ENCODE data around the gene MKX.

Gene MKX

DNA sequence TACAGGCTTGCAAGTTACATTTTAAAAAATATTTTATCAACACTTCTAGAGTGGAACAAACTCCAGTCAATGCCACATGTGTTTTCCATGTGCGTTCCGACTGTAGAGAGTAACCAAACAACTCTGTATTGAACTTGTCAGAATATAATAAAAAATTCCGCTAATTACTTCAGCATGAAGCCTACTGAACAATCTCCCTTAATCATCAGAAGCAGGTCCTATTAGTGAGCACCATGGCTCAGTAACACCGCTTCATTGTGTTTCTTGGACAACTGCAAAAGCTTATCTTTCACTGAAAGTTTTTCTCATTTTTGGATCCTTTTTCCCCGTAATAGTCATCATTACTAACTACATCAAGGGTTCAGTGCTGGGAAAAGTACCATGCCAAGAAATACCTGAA, 117.0 kb downstream of the MKX start:
- ChIA-PET CTCF (no interaction called here), POLR2A (ENCODE audit: low non-redundant PET) (no interaction called here)
- no peak for DNase-seq (ENCODE audit: low spot score)
- H3K27ac ChIP-seq: no peak overlapping the region
- TF ChIP-seq, protein P1, sequence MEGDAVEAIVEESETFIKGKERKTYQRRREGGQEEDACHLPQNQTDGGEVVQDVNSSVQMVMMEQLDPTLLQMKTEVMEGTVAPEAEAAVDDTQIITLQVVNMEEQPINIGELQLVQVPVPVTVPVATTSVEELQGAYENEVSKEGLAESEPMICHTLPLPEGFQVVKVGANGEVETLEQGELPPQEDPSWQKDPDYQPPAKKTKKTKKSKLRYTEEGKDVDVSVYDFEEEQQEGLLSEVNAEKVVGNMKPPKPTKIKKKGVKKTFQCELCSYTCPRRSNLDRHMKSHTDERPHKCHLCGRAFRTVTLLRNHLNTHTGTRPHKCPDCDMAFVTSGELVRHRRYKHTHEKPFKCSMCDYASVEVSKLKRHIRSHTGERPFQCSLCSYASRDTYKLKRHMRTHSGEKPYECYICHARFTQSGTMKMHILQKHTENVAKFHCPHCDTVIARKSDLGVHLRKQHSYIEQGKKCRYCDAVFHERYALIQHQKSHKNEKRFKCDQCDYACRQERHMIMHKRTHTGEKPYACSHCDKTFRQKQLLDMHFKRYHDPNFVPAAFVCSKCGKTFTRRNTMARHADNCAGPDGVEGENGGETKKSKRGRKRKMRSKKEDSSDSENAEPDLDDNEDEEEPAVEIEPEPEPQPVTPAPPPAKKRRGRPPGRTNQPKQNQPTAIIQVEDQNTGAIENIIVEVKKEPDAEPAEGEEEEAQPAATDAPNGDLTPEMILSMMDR (conservative IDR thresholded peaks at IDR 0.05; ENCODE audit: low read depth): no peak

- H3K27ac ChIP-seq: no peak overlapping the region
- TF ChIP-seq, protein P1 (conservative IDR thresholded peaks at IDR 0.05; ENCODE audit: low read depth): no peak
- ChIA-PET POLR2A (ENCODE audit: low non-redundant PET) (no interaction called here), CTCF (interaction anchor here (0.6 to 0.8 kb wide), 3 partner anchors 123 to 356 kb away, joined by 3 to 4 read pairs (median 3); partner anchors contain the start of gene RAB18)
- no peak for DNase-seq (ENCODE audit: low spot score)
Observed at GRCh38 chr10:27626890-27627289, 118.7 kb downstream of the MKX start.

DNA sequence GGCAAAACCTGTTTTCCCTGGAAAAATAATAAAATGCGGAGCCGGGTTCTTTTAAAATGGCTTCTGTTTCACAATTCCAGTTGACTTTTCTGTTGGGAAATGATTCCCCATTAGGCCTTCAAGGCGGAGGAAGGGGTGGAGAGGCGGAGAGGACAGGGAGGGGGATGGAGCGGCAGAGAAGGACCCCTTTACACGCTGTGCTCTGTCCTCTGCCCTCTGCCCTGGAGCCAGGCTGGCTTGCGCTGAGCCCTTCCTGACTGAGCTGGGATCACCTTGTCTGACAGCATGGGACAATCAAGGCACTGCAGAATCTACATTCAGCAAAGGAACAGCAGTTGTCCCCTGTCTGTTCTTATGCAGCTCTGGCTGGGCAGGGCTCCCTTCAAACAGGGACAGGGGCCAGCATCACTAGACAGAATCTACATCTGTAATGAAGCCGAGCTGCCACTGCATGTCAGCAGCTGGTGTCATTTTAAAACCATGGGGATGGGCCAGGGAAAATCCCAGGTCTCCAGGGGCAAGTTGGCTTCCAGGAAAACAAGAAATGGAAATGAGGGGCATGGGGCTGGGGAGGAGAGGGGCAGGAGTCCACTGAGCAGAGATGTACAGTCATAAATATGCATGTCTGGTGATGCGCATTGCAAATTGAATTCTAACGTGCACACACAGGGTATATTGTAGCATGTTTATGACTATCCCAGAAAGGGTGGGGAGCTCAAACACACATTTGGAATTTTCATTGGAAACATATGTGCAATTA, 120.0 kb downstream of the MKX start:
- POLR2A ChIA-PET (ENCODE audit: low non-redundant PET): interaction anchor here (0.7 kb wide), 1 partner anchor 26 kb away, joined by 4 read pairs; no protein-coding TSS in a partner anchor
- DNase-seq (ENCODE audit: low spot score): no peak
- TF ChIP-seq, protein P1 (conservative IDR thresholded peaks at IDR 0.05; ENCODE audit: low read depth): no peak
- H3K27ac ChIP-seq: no peak overlapping the region
- CTCF ChIA-PET: no interaction called here

DNA sequence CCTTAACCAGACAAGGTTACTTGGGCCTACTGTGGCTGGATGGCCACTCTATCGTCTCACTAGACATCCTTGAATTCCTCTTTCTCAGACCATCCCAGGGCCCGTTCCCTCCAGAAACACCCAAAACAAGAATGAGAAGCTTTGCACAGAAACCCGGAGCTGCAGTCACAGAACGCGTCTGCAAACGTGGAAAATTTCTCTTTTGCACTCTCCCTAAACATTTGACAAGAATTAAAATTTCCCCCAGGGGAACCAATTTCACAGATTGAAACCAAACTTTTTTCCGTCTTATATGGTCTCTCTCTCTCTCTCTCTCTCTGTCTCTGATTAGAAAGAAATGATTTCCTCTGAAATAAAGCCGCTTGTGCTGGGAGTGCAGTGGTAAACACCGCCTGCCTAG, 120.7 kb downstream of the MKX start:
- CTCF ChIA-PET: no interaction called here
- POLR2A ChIA-PET (ENCODE audit: low non-redundant PET): interaction anchor here (0.7 kb wide), 1 partner anchor 27 kb away, joined by 4 read pairs; no protein-coding TSS in a partner anchor
- no peak for DNase-seq (ENCODE audit: low spot score)
- TF ChIP-seq, protein P1 (conservative IDR thresholded peaks at IDR 0.05; ENCODE audit: low read depth): no peak
- no peak overlapping the region for H3K27ac ChIP-seq

Data from RWPE1 (cell line).